A549 (cell line): Measurements from ENCODE around the gene TFCP2L1. TPM values are rescaled to one million over a fixed set of nuclear protein-coding genes. Genes with fewer than 3 reads are reported as not detected.

ENCODE experiments used
- ATAC-seq, 2 experiments: fragments of 200-7000 bp in 1 of 2; fragments of >200 bp in 1 of 2; cut with Nextera tagmentation in 1 of 2; cut with Tn5 transposase in 1 of 2; 3 replicates each; pipeline versions ENCODE4 v1.8.0 to v1.9.1; 2018 to 2020; ENCODE audit warnings: mild to moderate bottlenecking in 1 of 2, moderate library complexity in 1 of 2
- CTCF ChIA-PET: fragments of 300-600 bp; sonication (Branson Sonifier 250); formaldehyde crosslinking; extraction: SDS; loops from one replicate; lab custom pipeline; 2021; ENCODE audit warnings: antibody characterized with exemption, inconsistent platforms; lab: Yijun Ruan, JAX
- POLR2A ChIA-PET: fragments of 350-600 bp; formaldehyde crosslinking; extraction: SDS; loops from one replicate; lab custom pipeline; 2021; ENCODE audit warnings: antibody characterized with exemption, inconsistent platforms; lab: Yijun Ruan, JAX
- DNase-seq, 2 experiments: peaks; one replicate each; pipeline versions ENCODE4 v3.0.0 to v3.0.0-alpha.2; 2011 to 2016; ENCODE audit warnings: low read depth in 1 of 2, low spot score in 1 of 2
- FAIRE-seq: peaks from 2 replicates; lab custom pipeline; 2011; peaks lifted over from hg19 to GRCh38; lab: Jason Lieb, UNC
- H3K27ac ChIP-seq, 2 experiments: fragments of >200 bp; sonication (Bioruptor Twin); formaldehyde crosslinking; 3 replicates each; pipeline ENCODE4 v1.5.1; 2016 to 2017
- H3K4me1 ChIP-seq: fragments of >200 bp; sonication (Bioruptor Twin); formaldehyde crosslinking; 3 replicates; pipeline ENCODE4 v1.6.1; 2016
- H3K4me2 ChIP-seq: fragments of >200 bp; sonication (Bioruptor Twin); formaldehyde crosslinking; 3 replicates; pipeline ENCODE4 v1.6.1; 2016
- H3K4me3 ChIP-seq: fragments of >200 bp; sonication (Bioruptor Twin); formaldehyde crosslinking; 3 replicates; pipeline ENCODE4 v1.5.1; 2016
- H3K9me3 ChIP-seq: fragments of >200 bp; sonication (Bioruptor Twin); formaldehyde crosslinking; 3 replicates; pipeline ENCODE4 v1.6.1; 2016
- E2F6 ChIP-seq: IDR thresholded peaks from 2 replicates; pipeline ENCODE4 v1.6.1; 2012; ENCODE audit warnings: low read depth, borderline replicate concordance
- EHF ChIP-seq: fragments of 250-450 bp; sonication (Bioruptor Pico); IDR thresholded peaks from 2 replicates; pipeline ENCODE4 v1.5.0; 2020; ENCODE audit warnings: mild to moderate bottlenecking
- EP300 ChIP-seq, 2 experiments: fragments of >200 bp; sonication (Bioruptor Twin); formaldehyde crosslinking; IDR thresholded peaks; 2 replicates in 1 of 2; 3 replicates in 1 of 2; pipeline ENCODE4 v1.6.1; 2016 to 2017
- FOSB ChIP-seq: fragments of 250-450 bp; sonication (Bioruptor Pico); IDR thresholded peaks from 2 replicates; pipeline ENCODE4 v1.5.0; 2020; ENCODE audit warnings: mild to moderate bottlenecking, moderate library complexity
- FOSL2 ChIP-seq, 2 experiments: fragments of 450-650 bp in 1 of 2; fragments of >200 bp in 1 of 2; sonication (Bioruptor Twin) in 1 of 2; formaldehyde crosslinking; IDR thresholded peaks; 2 replicates each; pipeline versions ENCODE4 v1.5.0 to v1.6.1; 2016 to 2020; ENCODE audit warnings: mild to moderate bottlenecking in 1 of 2, moderate library complexity in 1 of 2
- FOXS1 ChIP-seq: fragments of 250-450 bp; sonication (Bioruptor Pico); IDR thresholded peaks from 2 replicates; pipeline ENCODE4 v1.5.0; 2020; ENCODE audit warnings: mild to moderate bottlenecking, moderate library complexity
- HES2 ChIP-seq: fragments of >200 bp; sonication (Bioruptor Twin); formaldehyde crosslinking; IDR thresholded peaks from 2 replicates; pipeline ENCODE4 v1.6.1; 2016
- JUN ChIP-seq, 2 experiments: fragments of >200 bp; sonication (Bioruptor Twin); formaldehyde crosslinking; IDR thresholded peaks; 2 replicates in 1 of 2; 3 replicates in 1 of 2; pipeline ENCODE4 v1.6.1; 2016 to 2017
- MAFK ChIP-seq: fragments of 450-650 bp; IDR thresholded peaks from 2 replicates; pipeline ENCODE4 v1.6.1; 2014; ENCODE audit not compliant: partially characterized antibody
- MAZ ChIP-seq: fragments of 150-350 bp; IDR thresholded peaks from 2 replicates; pipeline ENCODE4 v1.6.1; 2014; ENCODE audit warnings: antibody characterized with exemption, low read depth, low read length, borderline replicate concordance
- NPAS2 ChIP-seq: fragments of 250-450 bp; sonication (Bioruptor Pico); IDR thresholded peaks from 2 replicates; pipeline ENCODE4 v1.8.0; 2022; ENCODE audit warnings: mild to moderate bottlenecking, moderate library complexity, borderline replicate concordance
- POLR2A ChIP-seq: IDR thresholded peaks from 2 replicates; pipeline ENCODE4 v1.6.1; 2012; ENCODE audit warnings: mild to moderate bottlenecking, low read length
- RAD21 ChIP-seq, 2 experiments: fragments of >200 bp in 1 of 2; sonication (Bioruptor Twin) in 1 of 2; formaldehyde crosslinking in 1 of 2; IDR thresholded peaks in 1 of 2; conservative IDR thresholded peaks in 1 of 2; 2 replicates in 1 of 2; 3 replicates in 1 of 2; pipeline ENCODE4 v1.6.1; 2012 to 2018; ENCODE audit warnings: inconsistent platforms in 1 of 2
- RCOR1 ChIP-seq: fragments of 150-350 bp; IDR thresholded peaks from 2 replicates; pipeline ENCODE4 v1.6.1; 2014; ENCODE audit warnings: antibody characterized with exemption, low read length, low read depth
- REST ChIP-seq: fragments of 200-600 bp; sonication (generic); IDR thresholded peaks from 2 replicates; pipeline ENCODE4 v1.6.1; 2016; ENCODE audit warnings: antibody characterized with exemption, mild to moderate bottlenecking, moderate library complexity
- RNF2 ChIP-seq: fragments of 200-600 bp; sonication (generic); IDR thresholded peaks from 2 replicates; pipeline ENCODE4 v1.6.1; 2016; ENCODE audit warnings: low read depth, mild to moderate bottlenecking, antibody characterized with exemption, moderate library complexity, borderline replicate concordance
- TP53 ChIP-seq: fragments of 250-450 bp; sonication (Bioruptor Pico); IDR thresholded peaks from 2 replicates; pipeline ENCODE4 v1.5.0; 2021; ENCODE audit warnings: mild to moderate bottlenecking, moderate library complexity
- ZC3H11A ChIP-seq: fragments of 450-650 bp; IDR thresholded peaks from 2 replicates; pipeline ENCODE4 v1.6.1; 2014; ENCODE audit warnings: antibody characterized with exemption, mild to moderate bottlenecking
- ZFP36 ChIP-seq: fragments of 450-650 bp; IDR thresholded peaks from 2 replicates; pipeline ENCODE4 v1.6.1; 2014; ENCODE audit warnings: borderline replicate concordance; ENCODE audit not compliant: partially characterized antibody
- ZSCAN20 ChIP-seq: fragments of 250-450 bp; sonication (Bioruptor Pico); IDR thresholded peaks from 2 replicates; pipeline ENCODE4 v1.8.0; 2022; ENCODE audit warnings: mild to moderate bottlenecking, moderate library complexity
- WGBS: methylation state at CpG from one replicate; pipeline ENCODE4 v1.1.6; 2017; ENCODE audit errors: missing lambda C conversion rate; 5-methylcytosine and 5-hydroxymethylcytosine counted together
- polyA plus RNA-seq, 4 experiments: library from polyadenylated mRNA; depleted of rRNA in 3 of 4; stranded (reverse); fragments of >200 nt; fragmentation: RNase III in 1 of 4; extraction: RNeasy Plus Mini Kit Qiagen cat#74134 plus additional on column Dnase treatment in 1 of 4; gene quantifications; 2 replicates in 3 of 4; 3 replicates in 1 of 4; pipeline ENCODE4 v1.2.3, GENCODE V29; 2011 to 2017

TFCP2L1 gene
- polyA plus RNA-seq, 2 of the 4 experiments (the other 2 are of a cell fraction) = 1.3 to 3.1 TPM

GRCh38 chr2:121253021-121253673, 31.9 kb downstream of the TFCP2L1 start:
- FAIRE-seq = no peak
- DNase-seq = no peak
- 85% methylated on average over 12 of the region's 12 CpGs for WGBS
- Histone ChIP-seq H3K27ac (no peak overlapping the region), H3K4me2 (no peak overlapping the region), H3K4me3 (no peak overlapping the region), H3K9me3 (no peaks in the 10 kb centered on the region), H3K4me1 (no peaks in the 10 kb centered on the region)
- TF ChIP-seq ZSCAN20 (CRISPR knock-in tag) = no peak
- TF ChIP-seq HES2 = no peak
- no peak for TF ChIP-seq FOSL2 (IDR thresholded peaks at IDR 0.05)
- TF ChIP-seq FOSL2 (CRISPR knock-in tag; IDR thresholded peaks at IDR 0.05) = no peak
- no peak for TF ChIP-seq POLR2A
- no peak for TF ChIP-seq E2F6
- TF ChIP-seq REST = no peak
- no peak for TF ChIP-seq FOSB
- no peak for TF ChIP-seq FOXS1
- TF ChIP-seq MAZ = no peak
- TF ChIP-seq EHF (CRISPR knock-in tag) = no peak
- no peak for TF ChIP-seq MAFK
- no peak for TF ChIP-seq RAD21 (conservative IDR thresholded peaks at IDR 0.05 in 1 of 2, IDR thresholded peaks at IDR 0.05 in 1 of 2)
- TF ChIP-seq ZC3H11A = no peak
- no peak for TF ChIP-seq JUN (IDR thresholded peaks at IDR 0.05)
- no peak for TF ChIP-seq ZFP36
- TF ChIP-seq EP300 (IDR thresholded peaks at IDR 0.05) = no peak
- TF ChIP-seq TP53 = no peak
- no peak for TF ChIP-seq RNF2
- no peak for TF ChIP-seq NPAS2
- ATAC-seq = no peak
- CTCF ChIA-PET = interaction anchor here (1.1 kb wide), 1 partner anchor 69 kb away, joined by 3 read pairs; no protein-coding TSS in a partner anchor
- POLR2A ChIA-PET = no interaction called here

- DNase-seq = no peak
- TF ChIP-seq RCOR1 (no peak), MAFK (peak; percentile 72)
- Histone ChIP-seq H3K27ac (no peak overlapping the region), H3K4me2 (no peak overlapping the region), H3K4me3 (no peak overlapping the region), H3K4me1 (no peaks in the 10 kb centered on the region), H3K9me3 (no peaks in the 10 kb centered on the region)
- ChIA-PET CTCF (interaction anchor here (1.0 kb wide), 1 partner anchor 46 kb away, joined by 3 read pairs; no protein-coding TSS in a partner anchor), POLR2A (no interaction called here)
- 91% methylated on average over 1 of the region's 1 CpG for WGBS
- FAIRE-seq = no peak
- no peak for ATAC-seq
These were observed 33.5 kb downstream of the TFCP2L1 start for GRCh38 chr2:121251497-121251896.
